D721Med (cell line): ENCODE measurements around the gene SAP30L.

ENCODE experiments used
- DNase-seq: peaks from one replicate; pipeline ENCODE4 v3.0.0; 2011; ENCODE audit warnings: low spot score; ENCODE audit not compliant: insufficient read length
- FAIRE-seq: peaks from 2 replicates; lab custom pipeline; 2011; peaks lifted over from hg19 to GRCh38; lab: Jason Lieb, UNC
- CTCF ChIP-seq: IDR thresholded peaks from 2 replicates; pipeline ENCODE4 v1.5.1; 2012; ENCODE audit warnings: mild to moderate bottlenecking, control low read depth; ENCODE audit not compliant: insufficient read depth; ENCODE audit errors: missing control alignments

Gene SAP30L

GRCh38 chr5:154479944-154480750, 34.4 kb downstream of the SAP30L start:
- no peak for TF ChIP-seq CTCF
- DNase-seq (no peak), FAIRE-seq (no peak)

GRCh38 chr5:154480847-154481246, 35.0 kb downstream of the SAP30L start:
- no peak for TF ChIP-seq CTCF
- no peak for DNase-seq
- FAIRE-seq: no peak

- no peak for TF ChIP-seq CTCF
- FAIRE-seq: no peak
- no peak for DNase-seq
Measured at GRCh38 chr5:154481584-154482381, 36.0 kb downstream of the SAP30L start.

- no peak for DNase-seq
- TF ChIP-seq CTCF: no peak
- no peak for FAIRE-seq
Measured at GRCh38 chr5:154482528-154483449, 37.0 kb downstream of the SAP30L start.

- DNase-seq (no peak), FAIRE-seq (no peak)
- no peak for TF ChIP-seq CTCF
Measured at GRCh38 chr5:154483654-154484392, 38.0 kb downstream of the SAP30L start.

- no peak for FAIRE-seq
- no peak for DNase-seq
- TF ChIP-seq CTCF: no peak
Measured at GRCh38 chr5:154484393-154485095, 38.7 kb downstream of the SAP30L start.
